ENCODE results near the gene IL17D.

GRCh38 chr13:20716951-20717350 is 13.5 kb downstream of the IL17D start:
- TF ChIP-seq EZH2 (IDR thresholded peaks at IDR 0.05; ENCODE audit: borderline replicate concordance, low read length), result no peak
- TF ChIP-seq, protein P1, sequence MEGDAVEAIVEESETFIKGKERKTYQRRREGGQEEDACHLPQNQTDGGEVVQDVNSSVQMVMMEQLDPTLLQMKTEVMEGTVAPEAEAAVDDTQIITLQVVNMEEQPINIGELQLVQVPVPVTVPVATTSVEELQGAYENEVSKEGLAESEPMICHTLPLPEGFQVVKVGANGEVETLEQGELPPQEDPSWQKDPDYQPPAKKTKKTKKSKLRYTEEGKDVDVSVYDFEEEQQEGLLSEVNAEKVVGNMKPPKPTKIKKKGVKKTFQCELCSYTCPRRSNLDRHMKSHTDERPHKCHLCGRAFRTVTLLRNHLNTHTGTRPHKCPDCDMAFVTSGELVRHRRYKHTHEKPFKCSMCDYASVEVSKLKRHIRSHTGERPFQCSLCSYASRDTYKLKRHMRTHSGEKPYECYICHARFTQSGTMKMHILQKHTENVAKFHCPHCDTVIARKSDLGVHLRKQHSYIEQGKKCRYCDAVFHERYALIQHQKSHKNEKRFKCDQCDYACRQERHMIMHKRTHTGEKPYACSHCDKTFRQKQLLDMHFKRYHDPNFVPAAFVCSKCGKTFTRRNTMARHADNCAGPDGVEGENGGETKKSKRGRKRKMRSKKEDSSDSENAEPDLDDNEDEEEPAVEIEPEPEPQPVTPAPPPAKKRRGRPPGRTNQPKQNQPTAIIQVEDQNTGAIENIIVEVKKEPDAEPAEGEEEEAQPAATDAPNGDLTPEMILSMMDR (IDR thresholded peaks at IDR 0.05; ENCODE audit: low read length), result no peak
